Ramos (cell line): ENCODE data around the gene TOX2.
"Not testable (repeated sequence)": the region's sequence is repeated elsewhere in the genome, so short reads cannot be mapped to it uniquely, and the experiment has no call there.

Source experiments
- in situ Hi-C: fragments of 300-500 bp; cut with MboI; formaldehyde crosslinking; loops from one replicate; pipeline ENCODE4 v1.14.3; 2022; ENCODE audit warnings: low sequenced_read_pairs; ENCODE audit not compliant: unreplicated experiment

The TOX2 gene

GRCh38 chr20:44044712-44045111 is 130.1 kb downstream of the TOX2 start:
- in situ Hi-C loops = not testable (repeated sequence)

- in situ Hi-C loops = no loop called here
Measured at GRCh38 chr20:44050327-44050726, 135.7 kb downstream of the TOX2 start.

- in situ Hi-C loops = no loop called here
Measured at GRCh38 chr20:44050925-44051660, 136.4 kb downstream of the TOX2 start.

- in situ Hi-C loops = no loop called here
Measured at GRCh38 chr20:44051661-44052000, 137.0 kb downstream of the TOX2 start.

GRCh38 chr20:44052166-44052565 is 137.5 kb downstream of the TOX2 start:
- in situ Hi-C loops = no loop called here

- in situ Hi-C loops = no loop called here
Measured at GRCh38 chr20:44053046-44053445, 138.4 kb downstream of the TOX2 start.

GRCh38 chr20:44054118-44054517 is 139.5 kb downstream of the TOX2 start:
- in situ Hi-C loops = no loop called here

GRCh38 chr20:44054849-44055248 is 140.2 kb downstream of the TOX2 start:
- in situ Hi-C loops = no loop called here

GRCh38 chr20:44056010-44056698 is 141.5 kb downstream of the TOX2 start:
- in situ Hi-C loops = no loop called here

- in situ Hi-C loops = no loop called here
Measured at GRCh38 chr20:44057698-44058675, 143.3 kb downstream of the TOX2 start.

GRCh38 chr20:44064501-44065400 is 150.1 kb downstream of the TOX2 start:
- in situ Hi-C loops = no loop called here

- in situ Hi-C loops = no loop called here
Measured at GRCh38 chr20:44065401-44066340, 151.0 kb downstream of the TOX2 start.

- in situ Hi-C loops = no loop called here
Measured at GRCh38 chr20:44066645-44067606, 152.3 kb downstream of the TOX2 start.

GRCh38 chr20:44067650-44068081 is 153.0 kb downstream of the TOX2 start:
- in situ Hi-C loops = no loop called here

- in situ Hi-C loops = no loop called here
Measured at GRCh38 chr20:44068316-44069201, 153.9 kb downstream of the TOX2 start.

GRCh38 chr20:44069203-44070011 is 154.8 kb downstream of the TOX2 start:
- in situ Hi-C loops = no loop called here
